ENCODE results near the gene ZNF148.

DNA sequence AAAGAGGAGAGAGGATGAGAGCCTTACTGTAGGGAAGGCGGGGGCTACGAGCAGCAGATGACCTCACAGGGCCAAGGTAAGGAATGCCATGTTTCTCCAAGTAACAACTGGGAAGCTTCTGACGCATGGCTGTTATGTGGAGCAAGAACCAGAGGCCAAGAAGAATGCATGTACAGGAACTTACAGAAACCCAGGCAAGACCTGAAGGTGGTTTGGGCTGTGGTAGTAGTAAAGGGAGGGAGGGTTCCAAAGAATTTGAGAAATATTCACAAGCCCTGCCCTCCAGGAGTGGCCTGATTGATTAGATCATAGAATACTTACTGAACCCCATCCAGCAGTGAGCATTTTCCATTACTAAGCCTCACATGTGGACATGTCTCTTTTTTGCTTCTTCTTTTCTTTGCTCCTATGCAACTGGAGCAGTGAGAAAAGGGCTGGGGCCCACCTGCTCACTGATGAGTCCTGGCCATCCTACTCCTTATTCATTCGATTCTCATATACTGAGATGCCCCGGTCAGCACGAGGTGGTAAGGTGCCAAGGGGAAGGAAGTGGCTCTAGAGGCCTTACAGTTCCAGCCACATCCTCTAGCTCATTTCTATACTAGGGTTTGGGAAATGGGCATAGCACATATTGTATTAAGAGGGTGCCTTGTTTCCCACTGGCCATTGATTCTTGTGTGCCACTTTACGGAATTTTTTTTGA lies 154.2 kb downstream of the ZNF148 start:
- TF ChIP-seq, protein P1, sequence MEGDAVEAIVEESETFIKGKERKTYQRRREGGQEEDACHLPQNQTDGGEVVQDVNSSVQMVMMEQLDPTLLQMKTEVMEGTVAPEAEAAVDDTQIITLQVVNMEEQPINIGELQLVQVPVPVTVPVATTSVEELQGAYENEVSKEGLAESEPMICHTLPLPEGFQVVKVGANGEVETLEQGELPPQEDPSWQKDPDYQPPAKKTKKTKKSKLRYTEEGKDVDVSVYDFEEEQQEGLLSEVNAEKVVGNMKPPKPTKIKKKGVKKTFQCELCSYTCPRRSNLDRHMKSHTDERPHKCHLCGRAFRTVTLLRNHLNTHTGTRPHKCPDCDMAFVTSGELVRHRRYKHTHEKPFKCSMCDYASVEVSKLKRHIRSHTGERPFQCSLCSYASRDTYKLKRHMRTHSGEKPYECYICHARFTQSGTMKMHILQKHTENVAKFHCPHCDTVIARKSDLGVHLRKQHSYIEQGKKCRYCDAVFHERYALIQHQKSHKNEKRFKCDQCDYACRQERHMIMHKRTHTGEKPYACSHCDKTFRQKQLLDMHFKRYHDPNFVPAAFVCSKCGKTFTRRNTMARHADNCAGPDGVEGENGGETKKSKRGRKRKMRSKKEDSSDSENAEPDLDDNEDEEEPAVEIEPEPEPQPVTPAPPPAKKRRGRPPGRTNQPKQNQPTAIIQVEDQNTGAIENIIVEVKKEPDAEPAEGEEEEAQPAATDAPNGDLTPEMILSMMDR (IDR thresholded peaks at IDR 0.05), result no peak
- TF ChIP-seq POLR2A (IDR thresholded peaks at IDR 0.05; ENCODE audit: low read depth), result no peak
- no peak for TF ChIP-seq POLR2AphosphoS5 (IDR thresholded peaks at IDR 0.05)

Measured in esophagus muscularis mucosa (tissue), 3 donors.